Tracheal epithelial cell (primary cell): ENCODE measurements around the gene ABLIM3. TPM values are rescaled to one million over a fixed set of nuclear protein-coding genes. Genes with fewer than 3 reads are reported as not detected.

ENCODE experiments used
- total RNA-seq: library from RNA; depleted of rRNA; stranded (reverse); fragments of >200 nt; gene quantifications from 2 replicates; pipeline ENCODE4 v1.2.1, GENCODE V29; 2014

Gene ABLIM3
- 2.8 and 14.2 TPM in 2 replicates for total RNA-seq

DNA sequence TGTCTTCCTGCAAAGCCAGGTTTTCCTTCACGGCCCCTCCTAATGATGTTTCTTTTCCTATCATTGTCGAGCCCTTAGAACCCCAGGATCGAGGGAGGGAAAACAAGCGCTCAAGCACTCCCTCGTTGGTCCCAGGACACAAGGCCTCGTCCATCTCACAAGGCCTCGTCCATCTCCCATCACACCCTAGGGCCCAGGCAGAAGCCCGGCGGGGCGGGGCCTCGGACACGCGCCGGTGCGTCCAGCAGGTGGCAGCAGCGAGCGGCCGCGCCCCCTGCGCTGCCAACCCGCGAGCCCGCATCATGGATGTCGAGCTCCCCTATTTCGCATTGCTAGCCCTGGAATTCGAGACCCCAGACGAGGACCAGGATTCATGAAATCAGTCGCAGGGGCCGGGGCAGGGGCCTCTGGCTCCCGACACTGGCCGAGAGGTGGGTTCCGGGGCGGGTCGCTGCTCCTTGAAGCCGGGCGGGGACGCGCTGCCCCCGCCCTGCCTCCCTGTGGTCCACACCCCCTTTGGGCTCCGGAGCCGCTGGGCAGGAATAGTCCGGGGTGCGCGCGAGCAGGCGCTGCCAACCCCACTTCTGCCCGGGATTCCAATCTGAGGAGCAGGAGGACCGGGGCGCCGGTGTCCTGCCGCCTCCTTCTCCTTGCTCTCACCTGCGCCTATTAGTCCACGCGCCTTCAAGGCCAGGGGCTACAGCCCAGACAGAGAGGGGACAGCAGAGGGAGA lies at the start of gene ABLIM3:
TSS of gene ABLIM3 (plus strand) at position 270 of the 733 bp plus-strand sequence. CDS start 603 bp downstream, outside the sequence.

DNA sequence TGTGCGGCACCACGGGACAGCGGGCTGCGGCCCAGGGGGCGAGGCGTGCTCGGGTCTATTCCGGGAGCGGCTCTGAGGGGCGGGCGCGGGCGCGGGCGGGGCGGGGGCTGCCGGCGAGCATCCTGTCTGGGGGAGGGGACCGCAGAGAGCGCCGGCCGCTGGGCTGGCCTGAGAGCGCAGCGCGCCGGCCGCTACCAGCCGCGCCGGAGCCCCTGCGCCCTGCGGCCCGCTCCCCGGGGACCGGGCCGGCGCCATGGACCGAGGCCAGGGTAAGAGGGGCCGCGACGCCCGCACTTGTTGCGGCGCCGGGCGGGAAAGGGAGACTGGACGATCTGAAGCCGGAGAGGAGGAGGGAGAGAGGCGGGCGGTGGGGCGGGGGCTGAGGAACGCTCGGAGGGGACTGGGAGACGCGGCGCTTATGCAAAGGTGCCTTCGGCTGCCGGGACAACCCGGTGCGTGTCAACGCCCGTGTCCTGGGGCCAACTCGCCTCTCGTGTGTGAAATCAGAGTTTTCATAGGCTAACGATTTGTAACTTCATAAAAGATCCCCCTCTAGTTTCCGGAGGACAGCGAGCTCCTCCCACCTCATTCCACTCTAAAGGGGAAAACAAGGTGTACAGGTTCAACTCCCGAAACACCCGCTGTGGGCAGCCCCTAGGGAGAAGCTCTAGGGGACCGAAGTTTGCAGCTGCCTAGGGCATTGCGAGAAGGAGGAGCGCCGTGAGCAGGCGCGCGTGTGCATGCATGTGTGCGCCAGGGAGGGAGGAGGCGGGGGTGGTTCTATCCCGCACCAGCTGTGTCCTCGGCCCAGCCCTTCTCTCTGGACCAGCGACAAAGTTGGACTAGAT lies 130.6 kb downstream of the ABLIM3 start, which contains the start of gene AFAP1L1:
TSS of gene AFAP1L1 (plus strand) at position 144 of the 848 bp plus-strand sequence. CDS start at position 254, 110 bp downstream.

Other genes starting within 250 kb of the ABLIM3 start
- gene SH3TC2, start 78.4 kb upstream of the ABLIM3 start, total RNA-seq = 2.3 and 7.2 TPM in 2 replicates
- gene AFAP1L1, start 130.4 kb downstream of the ABLIM3 start, total RNA-seq = 12.1 and 26.0 TPM in 2 replicates
- 39.2 and 92.1 TPM in 2 replicates for gene GRPEL2, start 204.0 kb downstream of the ABLIM3 start, total RNA-seq
- gene PCYOX1L, start 216.6 kb downstream of the ABLIM3 start, total RNA-seq = 4.5 and 6.3 TPM in 2 replicates
- 0.48 TPM in 1 of 2 replicates, not detected in the other for gene IL17B, start 237.8 kb downstream of the ABLIM3 start, total RNA-seq